ENCODE data around the gene ZNF215.
"Not testable (repeated sequence)": the region's sequence is repeated elsewhere in the genome, so short reads cannot be mapped to it uniquely, and the experiment has no call there.

The ZNF215 gene

GRCh38 chr11:6926208-6927029, at the start of gene ZNF215:
TSS of gene ZNF215 (plus strand) at chr11:6926426. CDS start at chr11:6932273, 5,847 bp downstream.
- peak in 3 of 4 experiments; percentile 3 to 14 (median 11) for DNase-seq (ENCODE audit: low read depth in 4 of 4, low spot score in 1 of 4)

GRCh38 chr11:6876914-6877313, 49.3 kb upstream of the ZNF215 start:
- DNase-seq (ENCODE audit: low read depth in 4 of 4, low spot score in 1 of 4), result no peak

- no peak for DNase-seq (ENCODE audit: low read depth in 4 of 4, low spot score in 1 of 4)
These were observed 43.5 kb upstream of the ZNF215 start for GRCh38 chr11:6882751-6883150.

DNA sequence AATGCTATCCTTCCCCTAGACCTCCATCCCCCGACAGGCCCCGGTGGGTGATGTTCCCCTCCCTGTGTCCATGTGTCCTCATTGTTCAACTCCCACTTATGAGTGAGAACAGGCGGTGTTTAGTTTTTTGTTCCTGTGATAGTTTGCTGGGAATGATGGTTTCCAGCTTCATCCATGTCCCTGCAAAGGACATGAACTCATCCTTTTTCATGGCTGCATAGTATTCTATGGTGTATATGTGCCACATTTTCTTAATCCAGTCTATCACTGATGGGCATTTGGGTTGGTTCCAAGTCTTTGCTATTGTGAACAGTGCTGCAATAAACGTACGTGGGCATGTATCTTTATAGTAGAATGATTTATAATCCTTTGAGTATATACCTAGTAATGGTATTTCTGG, 38.5 kb upstream of the ZNF215 start:
- not testable (repeated sequence) for DNase-seq (ENCODE audit: low read depth in 4 of 4, low spot score in 1 of 4)

DNA sequence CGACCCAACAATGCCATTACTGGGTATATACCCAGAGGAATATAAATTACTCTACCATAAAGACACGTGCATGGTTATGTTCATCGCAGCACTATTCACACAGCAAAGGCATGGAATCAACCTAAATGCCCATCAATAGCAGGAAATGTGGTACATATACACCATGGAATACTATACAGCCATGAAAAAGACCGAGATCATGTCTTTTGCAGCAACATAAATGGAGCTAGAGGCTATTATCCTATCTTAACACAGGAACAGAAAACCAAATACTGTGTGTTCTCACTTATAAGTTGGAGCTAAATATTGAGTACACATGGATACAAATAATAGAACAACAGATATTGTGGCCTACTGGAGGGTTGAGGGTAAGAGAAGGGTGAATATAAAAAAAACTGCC, 37.4 kb upstream of the ZNF215 start:
- DNase-seq (ENCODE audit: low read depth in 4 of 4, low spot score in 1 of 4), result no peak

GRCh38 chr11:6889835-6890234, 36.4 kb upstream of the ZNF215 start:
- no peak for DNase-seq (ENCODE audit: low read depth in 4 of 4, low spot score in 1 of 4)

GRCh38 chr11:6892400-6892799, 33.8 kb upstream of the ZNF215 start, which contains the start of gene OR2D2:
TSS of gene OR2D2 (minus strand) at chr11:6892500. CDS start at chr11:6892500, 0 bp downstream.
- no peak for DNase-seq (ENCODE audit: low read depth in 4 of 4, low spot score in 1 of 4)

- no peak for DNase-seq (ENCODE audit: low read depth in 4 of 4, low spot score in 1 of 4)
These were observed 32.1 kb upstream of the ZNF215 start for GRCh38 chr11:6894097-6894496.

DNA sequence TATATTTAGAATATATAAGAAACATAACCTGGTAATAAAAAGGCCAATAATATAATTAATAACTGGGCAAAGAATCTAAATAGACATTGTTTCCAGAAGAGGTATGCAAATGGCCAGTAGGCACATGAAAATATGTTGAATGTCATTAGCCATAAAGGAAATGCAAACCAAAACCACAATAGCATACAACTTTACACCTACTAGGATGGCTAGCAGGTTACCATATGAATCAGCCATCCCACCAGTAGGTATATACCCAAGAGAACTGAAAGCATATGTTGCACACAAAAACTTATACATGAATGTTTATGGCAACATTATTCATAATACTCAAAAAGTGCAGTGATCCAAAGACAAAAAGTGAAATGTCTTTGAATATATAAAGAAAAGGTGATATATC, 31.2 kb upstream of the ZNF215 start:
- no peak for DNase-seq (ENCODE audit: low read depth in 4 of 4, low spot score in 1 of 4)

- DNase-seq (ENCODE audit: low read depth in 4 of 4, low spot score in 1 of 4), result no peak
These were observed 27.3 kb upstream of the ZNF215 start for GRCh38 chr11:6898911-6899310.

DNA sequence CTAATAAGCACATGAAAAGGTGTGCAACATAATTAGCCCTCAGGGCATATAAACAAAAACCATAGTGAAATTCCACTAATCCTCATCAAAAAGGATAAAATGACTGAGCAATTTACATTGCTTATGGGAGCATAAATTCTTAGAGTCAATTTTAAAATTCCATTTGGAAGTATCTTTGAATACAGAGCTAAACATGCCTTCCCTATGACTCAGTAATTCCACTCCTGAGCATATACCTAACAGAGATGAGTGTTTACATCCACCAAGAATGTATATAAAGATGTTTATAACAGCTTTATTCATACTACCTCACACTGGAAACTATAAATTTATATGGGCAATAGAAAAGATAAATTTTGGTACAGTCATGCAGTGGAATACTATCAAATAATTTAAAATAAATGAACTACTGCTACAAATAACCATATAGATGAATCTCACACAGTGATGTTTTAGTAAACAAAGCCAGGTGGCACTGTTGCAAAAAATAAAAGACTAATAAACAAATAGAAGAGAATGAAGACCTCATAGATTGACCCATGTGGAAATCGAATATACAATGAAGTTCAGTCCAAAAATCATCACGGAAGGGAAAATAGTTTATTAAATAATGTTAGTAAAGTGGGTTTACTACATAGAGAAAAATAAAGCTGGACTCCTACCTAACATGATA, 25.8 kb upstream of the ZNF215 start:
- no peak for DNase-seq (ENCODE audit: low read depth in 4 of 4, low spot score in 1 of 4)

GRCh38 chr11:6904804-6905203, 21.4 kb upstream of the ZNF215 start:
- DNase-seq (ENCODE audit: low read depth in 4 of 4, low spot score in 1 of 4), result not testable (repeated sequence)

- no peak for DNase-seq (ENCODE audit: low read depth in 4 of 4, low spot score in 1 of 4)
These were observed 14.8 kb upstream of the ZNF215 start for GRCh38 chr11:6911378-6911777.

DNA sequence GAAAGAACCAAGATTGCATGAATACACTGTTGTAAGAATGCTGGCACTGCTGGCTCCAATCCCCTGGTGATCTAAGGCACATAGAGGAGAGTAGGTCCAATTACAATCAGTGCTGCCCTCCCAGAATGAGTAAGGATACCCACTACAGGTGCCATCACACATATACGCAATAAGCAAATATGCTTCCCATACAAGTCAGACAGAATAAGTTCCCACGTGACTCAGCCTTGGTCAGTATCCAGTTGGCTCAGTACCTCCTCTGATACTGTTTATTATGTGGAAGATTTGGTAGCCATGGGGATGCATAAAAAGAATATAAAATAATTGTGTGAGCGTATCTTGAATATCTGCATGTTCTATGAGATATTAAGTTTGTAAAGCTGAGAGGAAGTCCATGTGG, 14.3 kb upstream of the ZNF215 start:
- DNase-seq (ENCODE audit: low read depth in 4 of 4, low spot score in 1 of 4), result no peak

- DNase-seq (ENCODE audit: low read depth in 4 of 4, low spot score in 1 of 4), result no peak
These were observed 6.5 kb upstream of the ZNF215 start for GRCh38 chr11:6919698-6920097.

- no peak for DNase-seq (ENCODE audit: low read depth in 4 of 4, low spot score in 1 of 4)
These were observed 5.5 kb upstream of the ZNF215 start, which contains the start of gene OR2D3 for GRCh38 chr11:6920702-6921101. TSS of gene OR2D3 (plus strand) at chr11:6921002. CDS start at chr11:6921002, 0 bp downstream.

GRCh38 chr11:6925007-6925577, 1.1 kb upstream of the ZNF215 start:
- no peak for DNase-seq (ENCODE audit: low read depth in 4 of 4, low spot score in 1 of 4)

GRCh38 chr11:6925636-6926207, 504 bp upstream of the ZNF215 start:
- DNase-seq (ENCODE audit: low read depth in 4 of 4, low spot score in 1 of 4), result no peak

DNA sequence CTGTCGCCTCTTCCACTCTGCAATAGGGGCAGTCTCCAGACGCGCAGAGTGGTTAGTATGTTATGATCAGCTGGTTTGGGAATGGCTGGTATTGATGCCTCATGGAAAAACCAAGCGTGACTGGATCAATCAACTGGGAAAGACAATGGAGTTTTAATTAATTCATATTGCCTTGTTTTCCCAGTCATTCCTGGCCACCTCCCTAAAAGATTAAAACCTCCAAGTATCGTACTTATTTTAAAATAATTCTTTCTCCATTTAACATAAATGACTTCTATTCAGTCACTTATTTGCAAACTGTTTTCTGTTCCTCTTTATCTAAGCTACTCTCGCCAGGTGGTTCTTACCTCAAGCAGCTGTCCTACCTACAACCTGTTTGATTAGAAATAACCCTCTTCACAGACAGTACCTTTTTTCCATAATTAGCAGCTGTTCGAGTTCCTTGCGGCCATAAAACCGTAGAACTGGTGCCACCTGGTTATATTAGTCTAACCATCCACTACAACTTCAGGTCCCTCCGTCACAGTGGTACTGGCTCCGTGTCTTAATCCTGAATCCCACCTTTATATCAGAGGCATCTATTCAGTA, 898 bp downstream of the ZNF215 start:
- DNase-seq (ENCODE audit: low read depth in 4 of 4, low spot score in 1 of 4), result no peak

- DNase-seq (ENCODE audit: low read depth in 4 of 4, low spot score in 1 of 4), result no peak
These were observed 2.7 kb downstream of the ZNF215 start for GRCh38 chr11:6928916-6929315.

GRCh38 chr11:6931146-6931713, 5.0 kb downstream of the ZNF215 start:
- no peak for DNase-seq (ENCODE audit: low read depth in 4 of 4, low spot score in 1 of 4)
